GM12878 (cell line): ENCODE measurements around the gene SMARCC1. TPM values are rescaled to one million over a fixed set of nuclear protein-coding genes. Genes with fewer than 3 reads are reported as not detected.

ENCODE experiments used
- ATAC-seq: fragments of 200-7000 bp; cut with Tn5 transposase; 3 replicates; pipeline ENCODE4 v1.9.1; 2020; ENCODE audit warnings: mild to moderate bottlenecking, moderate library complexity
- BruUV-seq: library from RNA; stranded (reverse); fragments of 400-500 nt; replicated peaks from 2 replicates; lab custom pipeline; 2021; lab: Mats Ljungman, UMichigan
- CTCF ChIA-PET: fragments of 300-600 bp; sonication (Branson Sonifier 250); formaldehyde crosslinking; extraction: SDS; loops from one replicate; lab custom pipeline; 2021; ENCODE audit warnings: inconsistent platforms; lab: Yijun Ruan, JAX
- POLR2A ChIA-PET: fragments of 350-600 bp; formaldehyde crosslinking; extraction: SDS; loops from one replicate; lab custom pipeline; 2021; ENCODE audit warnings: inconsistent platforms; lab: Charles Lee
- RAD21 ChIA-PET: fragments of 300-600 bp; sonication (Branson Sonifier 250); formaldehyde crosslinking; loops from one replicate; lab custom pipeline; 2023; ENCODE audit warnings: antibody characterized with exemption; ENCODE audit not compliant: unreplicated experiment; lab: Charles Lee
- SMC1A ChIA-PET: fragments of 300-600 bp; sonication (Branson Sonifier 250); formaldehyde crosslinking; loops from one replicate; lab custom pipeline; 2023; ENCODE audit not compliant: unreplicated experiment, uncharacterized antibody; lab: Charles Lee
- DNase-seq: peaks from one replicate; pipeline ENCODE4 v3.0.0-alpha.2; 2011; ENCODE audit warnings: low read depth, low spot score
- FAIRE-seq: peaks from 3 replicates; lab custom pipeline; 2011; peaks lifted over from hg19 to GRCh38; lab: Jason Lieb, UNC
- H2AFZ ChIP-seq: 2 replicates; pipeline ENCODE4 v1.6.0; 2011; ENCODE audit warnings: low read depth, low read length, control low read depth; ENCODE audit not compliant: control insufficient read depth
- H3K27ac ChIP-seq: 2 replicates; pipeline ENCODE4 v1.5.1; 2011; ENCODE audit warnings: control low read depth; ENCODE audit not compliant: control insufficient read depth, insufficient read depth
- H3K27me3 ChIP-seq, 2 experiments: replicated peaks in 1 of 2; 2 replicates each; pipeline versions ENCODE4 v1.6.0 to v1.6.1; 2011; ENCODE audit warnings: low read length in 1 of 2; ENCODE audit not compliant: control insufficient read depth in 2 of 2, insufficient read depth in 2 of 2
- H3K36me3 ChIP-seq, 2 experiments: 2 replicates each; pipeline ENCODE4 v1.5.1; 2011; ENCODE audit warnings: low read length in 1 of 2; ENCODE audit not compliant: control insufficient read depth in 2 of 2, insufficient read depth in 2 of 2
- H3K4me1 ChIP-seq: 2 replicates; pipeline ENCODE4 v1.6.1; 2011; ENCODE audit warnings: mild to moderate bottlenecking, low read length, moderate library complexity, mixed read lengths; ENCODE audit not compliant: control insufficient read depth, insufficient read depth
- H3K4me2 ChIP-seq: 2 replicates; pipeline ENCODE4 v1.6.0; 2011; ENCODE audit warnings: control low read depth; ENCODE audit not compliant: control insufficient read depth, insufficient read depth
- H3K4me3 ChIP-seq: fragments of 200-600 bp; sonication (generic); 2 replicates; pipeline ENCODE4 v1.5.1; 2016
- H3K79me2 ChIP-seq: 2 replicates; pipeline ENCODE4 v1.6.0; 2011; ENCODE audit warnings: low read length; ENCODE audit not compliant: control insufficient read depth, insufficient read depth
- H3K9ac ChIP-seq: 2 replicates; pipeline ENCODE4 v1.8.0; 2011; ENCODE audit warnings: low read length, control low read depth, mixed read lengths; ENCODE audit not compliant: control insufficient read depth, insufficient read depth
- H3K9me3 ChIP-seq: replicated peaks from 3 replicates; pipeline ENCODE4 v1.5.1; 2011; ENCODE audit warnings: mild to moderate bottlenecking, low read length; ENCODE audit not compliant: control insufficient read depth, insufficient read depth
- H4K20me1 ChIP-seq: 2 replicates; pipeline ENCODE4 v1.6.0; 2011; ENCODE audit not compliant: control insufficient read depth, insufficient read depth
- BCL11A ChIP-seq: IDR thresholded peaks from 2 replicates; pipeline ENCODE4 v1.6.1; 2011; ENCODE audit warnings: low read depth, low read length
- BHLHE40 ChIP-seq, 2 experiments: fragments of 450-650 bp in 1 of 2; IDR thresholded peaks; 2 replicates each; pipeline ENCODE4 v1.6.1; 2011 to 2017; ENCODE audit warnings: low read depth in 2 of 2, borderline replicate concordance in 1 of 2, improper control_type of control experiment in 1 of 2, low read length in 1 of 2, mild to moderate bottlenecking in 1 of 2
- BRCA1 ChIP-seq: IDR thresholded peaks from 2 replicates; pipeline ENCODE4 v1.6.1; 2011; ENCODE audit warnings: low read depth, low read length, improper control_type of control experiment
- CREB1 ChIP-seq: IDR thresholded peaks from 2 replicates; pipeline ENCODE4 v1.6.1; 2012; ENCODE audit warnings: low read depth, mild to moderate bottlenecking, inconsistent platforms
- CTCF ChIP-seq, 3 experiments: IDR thresholded peaks in 2 of 3; conservative IDR thresholded peaks in 1 of 3; 2 replicates each; pipeline ENCODE4 v1.5.1; 2011; ENCODE audit warnings: low read depth in 3 of 3, low read length in 3 of 3, mild to moderate bottlenecking in 3 of 3, control low read depth in 2 of 3, moderate library complexity in 2 of 3, inconsistent platforms in 1 of 3, mixed read lengths in 1 of 3; ENCODE audit not compliant: control insufficient read depth in 2 of 3, insufficient read depth in 1 of 3; ENCODE audit errors: extremely low read depth in 1 of 3
- HSF1 ChIP-seq: fragments of 150-350 bp; IDR thresholded peaks from 2 replicates; pipeline ENCODE4 v1.6.1; 2014; ENCODE audit warnings: mild to moderate bottlenecking, low read depth, low read length
- MAX ChIP-seq: IDR thresholded peaks from 2 replicates; pipeline ENCODE4 v1.6.1; 2012; ENCODE audit warnings: low read depth, low read length, improper control_type of control experiment
- TBL1XR1 ChIP-seq: IDR thresholded peaks from 2 replicates; pipeline ENCODE4 v1.6.1; 2012; ENCODE audit warnings: low read depth, low read length, improper control_type of control experiment
- ZBED1 ChIP-seq: IDR thresholded peaks from 2 replicates; pipeline ENCODE4 v1.6.1; 2016; ENCODE audit warnings: borderline replicate concordance
- ZBTB33 ChIP-seq: fragments of 450-650 bp; IDR thresholded peaks from 2 replicates; pipeline ENCODE4 v1.6.1; 2017; ENCODE audit warnings: mild to moderate bottlenecking
- ZNF24 ChIP-seq: fragments of 450-650 bp; IDR thresholded peaks from 2 replicates; pipeline ENCODE4 v1.6.1; 2017; ENCODE audit warnings: antibody characterized with exemption, mild to moderate bottlenecking
- WGBS: methylation state at CpG from one replicate; pipeline ENCODE4 v1.1.6; 2016; ENCODE audit warnings: low lambda C conversion rate; ENCODE audit not compliant: insufficient replicate concordance, insufficient coverage; ENCODE audit errors: missing lambda C conversion rate; 5-methylcytosine and 5-hydroxymethylcytosine counted together
- in situ Hi-C: fragments of 300-500 bp; cut with MboI; formaldehyde crosslinking; loops from 9 replicates; pipeline ENCODE4 v1.14.3; 2018; ENCODE audit warnings: mixed read lengths
- intact Hi-C: fragments of 100-400 bp; cut with micrococcal nuclease; formaldehyde crosslinking; loops from one replicate; pipeline ENCODE4 v1.14.2; 2022; ENCODE audit not compliant: unreplicated experiment
- polyA plus RNA-seq, 11 experiments: library from polyadenylated mRNA; depleted of rRNA in 4 of 11; unstranded in 6 of 11; stranded (reverse) in 5 of 11; fragments of >200 nt; fragmentation: Nextera tagmentation in 4 of 11; fragmentation: Illumina TruSeq in 1 of 11; extraction: Ambion mirVana in 4 of 11; extraction: Trizol in 1 of 11; gene quantifications; 1 replicate in 1 of 11; 2 replicates in 10 of 11; pipeline versions ENCODE4 v1.2.1 to v1.2.3, GENCODE V29; 2011 to 2016; ENCODE audit warnings: inconsistent platforms in 2 of 11, missing spikeins in 2 of 11, low read depth in 1 of 11
- total RNA-seq, 4 experiments: library from RNA; depleted of rRNA in 3 of 4; stranded (reverse); fragments of >200 nt in 3 of 4; fragmentation: Illumina TruSeq in 1 of 4; extraction: Trizol in 1 of 4; gene quantifications; 2 replicates each; pipeline versions ENCODE4 v1.2.1 to v1.2.3, GENCODE V29; 2013 to 2021
- TF ChIP-seq, protein P1 (sequence below): fragments of 450-650 bp; IDR thresholded peaks from 2 replicates; pipeline ENCODE4 v1.6.1; 2016; ENCODE audit warnings: mild to moderate bottlenecking
- TF ChIP-seq, protein P2 (sequence below): IDR thresholded peaks from 2 replicates; pipeline ENCODE4 v1.6.1; 2011; ENCODE audit warnings: borderline replicate concordance, low read depth, mild to moderate bottlenecking, moderate library complexity, mixed read lengths, low read length; ENCODE audit not compliant: insufficient read depth; ENCODE audit errors: extremely low read length
- TF ChIP-seq, protein P3 (sequence below): fragments of 450-650 bp; IDR thresholded peaks from 2 replicates; pipeline ENCODE4 v1.6.1; 2017; ENCODE audit warnings: borderline replicate concordance

SMARCC1 gene
- total and polyA plus RNA-seq, 10 of the 15 experiments (the other 5 are each of a cell fraction or from before 2014, with no cell fraction given), result 26.6 to 147 (median 57.1) TPM

- ATAC-seq, result no peak
- no TSS peak for BruUV-seq
- Histone ChIP-seq H3K4me1 (no peaks in the 10 kb centered on the region), H3K4me2 (no peak overlapping the region), H3K27me3 (no peaks in the 10 kb centered on the region), H3K27ac (no peak overlapping the region), H3K4me3 (no peak overlapping the region), H2AFZ (no peak overlapping the region), H3K79me2 (no peaks in the 10 kb centered on the region), H3K36me3 (peaks cover 16 to 29% of the 10 kb centered on the region in 2 experiments), H3K9ac (no peak overlapping the region), H3K9me3 (no peaks in the 10 kb centered on the region), H4K20me1 (no peaks in the 10 kb centered on the region; the same call in 1 of the 2 replicates)
- no peak for FAIRE-seq
- CTCF ChIA-PET, result interaction anchor here (0.7 to 2.1 kb wide), 2 partner anchors 64 to 446 kb away, joined by 4 to 5 read pairs; no protein-coding TSS in a partner anchor
- in situ Hi-C loops (no loop called here), intact Hi-C loops (no loop called here)
- no peak for TF ChIP-seq TBL1XR1
- no peak for TF ChIP-seq ZBTB33
- TF ChIP-seq, protein P1, sequence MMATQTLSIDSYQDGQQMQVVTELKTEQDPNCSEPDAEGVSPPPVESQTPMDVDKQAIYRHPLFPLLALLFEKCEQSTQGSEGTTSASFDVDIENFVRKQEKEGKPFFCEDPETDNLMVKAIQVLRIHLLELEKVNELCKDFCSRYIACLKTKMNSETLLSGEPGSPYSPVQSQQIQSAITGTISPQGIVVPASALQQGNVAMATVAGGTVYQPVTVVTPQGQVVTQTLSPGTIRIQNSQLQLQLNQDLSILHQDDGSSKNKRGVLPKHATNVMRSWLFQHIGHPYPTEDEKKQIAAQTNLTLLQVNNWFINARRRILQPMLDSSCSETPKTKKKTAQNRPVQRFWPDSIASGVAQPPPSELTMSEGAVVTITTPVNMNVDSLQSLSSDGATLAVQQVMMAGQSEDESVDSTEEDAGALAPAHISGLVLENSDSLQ, result no peak
- TF ChIP-seq CREB1, result no peak
- no peak for TF ChIP-seq ZNF24
- TF ChIP-seq BRCA1, result no peak
- no peak for TF ChIP-seq BCL11A
- no peak for TF ChIP-seq ZBED1
- no peak for TF ChIP-seq CTCF (IDR thresholded peaks at IDR 0.05 in 2 of 3, conservative IDR thresholded peaks at IDR 0.05 in 1 of 3; ENCODE audit: control insufficient read depth in 2 of 3, extremely low read depth in 1 of 3, insufficient read depth in 1 of 3, low read depth in 3 of 3, low read length in 3 of 3)
- TF ChIP-seq, protein P2, sequence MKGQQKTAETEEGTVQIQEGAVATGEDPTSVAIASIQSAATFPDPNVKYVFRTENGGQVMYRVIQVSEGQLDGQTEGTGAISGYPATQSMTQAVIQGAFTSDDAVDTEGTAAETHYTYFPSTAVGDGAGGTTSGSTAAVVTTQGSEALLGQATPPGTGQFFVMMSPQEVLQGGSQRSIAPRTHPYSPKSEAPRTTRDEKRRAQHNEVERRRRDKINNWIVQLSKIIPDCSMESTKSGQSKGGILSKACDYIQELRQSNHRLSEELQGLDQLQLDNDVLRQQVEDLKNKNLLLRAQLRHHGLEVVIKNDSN, result no peak
- no peak for TF ChIP-seq HSF1
- no peak for TF ChIP-seq BHLHE40 (IDR thresholded peaks at IDR 0.05; ENCODE audit: borderline replicate concordance in 1 of 2, low read depth in 2 of 2, low read length in 1 of 2)
- TF ChIP-seq MAX, result no peak
- TF ChIP-seq, protein P3, sequence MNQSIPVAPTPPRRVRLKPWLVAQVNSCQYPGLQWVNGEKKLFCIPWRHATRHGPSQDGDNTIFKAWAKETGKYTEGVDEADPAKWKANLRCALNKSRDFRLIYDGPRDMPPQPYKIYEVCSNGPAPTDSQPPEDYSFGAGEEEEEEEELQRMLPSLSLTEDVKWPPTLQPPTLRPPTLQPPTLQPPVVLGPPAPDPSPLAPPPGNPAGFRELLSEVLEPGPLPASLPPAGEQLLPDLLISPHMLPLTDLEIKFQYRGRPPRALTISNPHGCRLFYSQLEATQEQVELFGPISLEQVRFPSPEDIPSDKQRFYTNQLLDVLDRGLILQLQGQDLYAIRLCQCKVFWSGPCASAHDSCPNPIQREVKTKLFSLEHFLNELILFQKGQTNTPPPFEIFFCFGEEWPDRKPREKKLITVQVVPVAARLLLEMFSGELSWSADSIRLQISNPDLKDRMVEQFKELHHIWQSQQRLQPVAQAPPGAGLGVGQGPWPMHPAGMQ, result no peak
- POLR2A ChIA-PET, result no interaction called here
- RAD21 ChIA-PET, result no interaction called here
- 98% methylated on average over 6 of the region's 6 CpGs for WGBS
- SMC1A ChIA-PET, result interaction anchor here (0.7 to 1.8 kb wide), 3 partner anchors 14 to 474 kb away, joined by 3 to 4 read pairs (median 3); no protein-coding TSS in a partner anchor
- DNase-seq, result no peak
Measured at GRCh38 chr3:47586746-47587145, 194.9 kb downstream of the SMARCC1 start.
